OCI-LY1 (cell line): ENCODE measurements around the gene CHN1.

Source experiments
- H2AFZ ChIP-seq: fragments of 200-600 bp; sonication (generic), shearing (Covaris generic); 2 replicates; pipeline ENCODE4 v1.6.0; 2014; ENCODE audit warnings: antibody characterized with exemption, mild to moderate bottlenecking, low read length
- H3F3A ChIP-seq: fragments of 200-600 bp; sonication (generic), shearing (Covaris generic); 2 replicates; pipeline ENCODE4 v1.6.0; 2014; ENCODE audit warnings: mild to moderate bottlenecking, antibody characterized with exemption, low read length, moderate library complexity; ENCODE audit not compliant: insufficient read depth
- H3K27ac ChIP-seq: fragments of 200-600 bp; sonication (generic); 2 replicates; pipeline ENCODE4 v1.5.1; 2014; ENCODE audit warnings: low read length, mixed run types, mild to moderate bottlenecking, low read depth; ENCODE audit not compliant: poor library complexity, severe bottlenecking
- H3K27me3 ChIP-seq: fragments of 200-600 bp; sonication (generic); 2 replicates; pipeline ENCODE4 v1.6.0; 2014; ENCODE audit warnings: antibody characterized with exemption, mild to moderate bottlenecking, low read length, moderate library complexity; ENCODE audit not compliant: insufficient read depth
- H3K36me3 ChIP-seq: fragments of 200-600 bp; sonication (generic); 2 replicates; pipeline ENCODE4 v1.6.1; 2014; ENCODE audit warnings: mild to moderate bottlenecking, antibody characterized with exemption, low read length, moderate library complexity, mixed read lengths; ENCODE audit not compliant: insufficient read depth
- H3K4me1 ChIP-seq: fragments of 200-600 bp; sonication (generic); 2 replicates; pipeline ENCODE4 v1.5.1; 2014; ENCODE audit warnings: mild to moderate bottlenecking, low read length, moderate library complexity; ENCODE audit not compliant: insufficient read depth, severe bottlenecking
- H3K4me2 ChIP-seq: fragments of 200-600 bp; sonication (generic), shearing (Covaris generic); 2 replicates; pipeline ENCODE4 v1.6.1; 2014; ENCODE audit warnings: low read length
- H3K4me3 ChIP-seq: fragments of 200-600 bp; sonication (generic); 2 replicates; pipeline ENCODE4 v1.5.1; 2014; ENCODE audit warnings: low read length, low read depth, mild to moderate bottlenecking, mixed read lengths; ENCODE audit not compliant: poor library complexity, severe bottlenecking
- H3K79me2 ChIP-seq: fragments of 200-600 bp; shearing (Covaris generic); 2 replicates; pipeline ENCODE4 v1.6.1; 2016; ENCODE audit warnings: mixed run types, low read length, mixed read lengths; ENCODE audit not compliant: insufficient read depth
- H3K9ac ChIP-seq: fragments of 200-600 bp; sonication (generic), shearing (Covaris generic); 2 replicates; pipeline ENCODE4 v1.6.1; 2014; ENCODE audit warnings: mild to moderate bottlenecking, low read length, mixed read lengths
- H3K9me2 ChIP-seq: fragments of 200-600 bp; sonication (generic), shearing (Covaris generic); 2 replicates; pipeline ENCODE4 v1.6.1; 2014; ENCODE audit warnings: low read depth, mild to moderate bottlenecking, low read length, mixed read lengths
- H3K9me3 ChIP-seq: fragments of 200-600 bp; shearing (Covaris generic); 2 replicates; pipeline ENCODE4 v1.6.1; 2014; ENCODE audit warnings: low read length, mixed read lengths
- H4K20me1 ChIP-seq: fragments of 200-600 bp; sonication (generic), shearing (Covaris generic); 2 replicates; pipeline ENCODE4 v1.6.0; 2016; ENCODE audit warnings: mild to moderate bottlenecking, low read length; ENCODE audit not compliant: insufficient read depth
- EZH2 ChIP-seq: fragments of 200-600 bp; sonication (generic), shearing (Covaris generic); IDR thresholded peaks from 2 replicates; pipeline ENCODE4 v1.8.0; 2017; ENCODE audit warnings: borderline replicate concordance, mixed run types, mild to moderate bottlenecking, antibody characterized with exemption, low read length, moderate library complexity, mixed read lengths
- TF ChIP-seq, protein P1 (sequence below): fragments of 200-600 bp; sonication (generic), shearing (Covaris generic); IDR thresholded peaks from 2 replicates; pipeline ENCODE4 v1.5.1; 2017; ENCODE audit warnings: mild to moderate bottlenecking, antibody characterized with exemption, low read length, moderate library complexity, mixed read lengths

Gene CHN1

DNA sequence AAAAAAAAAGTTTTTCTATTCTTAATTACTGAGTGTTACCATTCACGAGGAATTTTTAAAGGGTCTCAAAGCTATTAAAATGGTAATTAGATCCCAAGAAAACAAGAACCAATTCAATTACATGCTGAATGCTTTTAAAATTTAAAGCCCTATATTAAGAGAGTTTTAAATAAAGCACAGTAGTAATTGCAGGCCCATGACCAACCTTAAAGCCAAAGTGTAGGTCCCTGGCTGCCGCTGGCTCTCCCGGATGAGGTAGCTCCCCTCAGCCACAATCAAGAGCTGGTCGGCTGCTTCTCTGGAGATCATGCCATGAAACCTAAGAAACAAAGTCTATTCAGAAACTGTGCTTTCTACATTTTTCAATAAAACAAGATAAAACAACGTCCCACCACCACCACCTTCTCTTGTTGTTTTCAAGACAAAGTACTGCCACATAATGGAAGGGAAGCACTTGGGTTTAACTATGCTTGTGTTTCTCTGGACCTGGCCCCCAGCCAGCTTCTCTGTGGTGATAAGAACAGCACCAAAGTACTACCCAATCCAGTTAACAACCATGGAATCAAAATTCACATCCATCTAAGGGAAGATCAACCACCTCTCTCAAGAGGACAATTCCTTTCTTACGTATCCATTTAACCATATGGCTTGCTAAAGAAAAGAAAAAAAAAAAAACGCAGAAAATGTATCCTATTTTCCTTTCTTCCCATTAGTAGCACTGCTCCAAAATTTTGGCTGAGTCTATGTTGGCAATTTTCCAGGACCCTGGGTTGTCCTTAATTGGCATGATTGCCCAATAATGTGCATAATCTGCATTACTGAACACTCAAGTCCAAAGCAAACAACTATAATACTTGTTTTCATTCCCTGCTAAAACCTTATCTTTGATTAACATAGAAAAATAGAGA lies 90.1 kb downstream of the CHN1 start:
- H3K9me2 ChIP-seq: no peaks in the 10 kb centered on the region
- no peaks in the 10 kb centered on the region for H3F3A ChIP-seq
- no peak overlapping the region for H3K9ac ChIP-seq
- no peak overlapping the region for H3K27ac ChIP-seq
- no peak overlapping the region for H2AFZ ChIP-seq
- H3K4me2 ChIP-seq: no peak overlapping the region
- no peaks in the 10 kb centered on the region for H3K4me1 ChIP-seq
- no peak for TF ChIP-seq EZH2
- TF ChIP-seq, protein P1, sequence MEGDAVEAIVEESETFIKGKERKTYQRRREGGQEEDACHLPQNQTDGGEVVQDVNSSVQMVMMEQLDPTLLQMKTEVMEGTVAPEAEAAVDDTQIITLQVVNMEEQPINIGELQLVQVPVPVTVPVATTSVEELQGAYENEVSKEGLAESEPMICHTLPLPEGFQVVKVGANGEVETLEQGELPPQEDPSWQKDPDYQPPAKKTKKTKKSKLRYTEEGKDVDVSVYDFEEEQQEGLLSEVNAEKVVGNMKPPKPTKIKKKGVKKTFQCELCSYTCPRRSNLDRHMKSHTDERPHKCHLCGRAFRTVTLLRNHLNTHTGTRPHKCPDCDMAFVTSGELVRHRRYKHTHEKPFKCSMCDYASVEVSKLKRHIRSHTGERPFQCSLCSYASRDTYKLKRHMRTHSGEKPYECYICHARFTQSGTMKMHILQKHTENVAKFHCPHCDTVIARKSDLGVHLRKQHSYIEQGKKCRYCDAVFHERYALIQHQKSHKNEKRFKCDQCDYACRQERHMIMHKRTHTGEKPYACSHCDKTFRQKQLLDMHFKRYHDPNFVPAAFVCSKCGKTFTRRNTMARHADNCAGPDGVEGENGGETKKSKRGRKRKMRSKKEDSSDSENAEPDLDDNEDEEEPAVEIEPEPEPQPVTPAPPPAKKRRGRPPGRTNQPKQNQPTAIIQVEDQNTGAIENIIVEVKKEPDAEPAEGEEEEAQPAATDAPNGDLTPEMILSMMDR: no peak
- no peak overlapping the region for H3K4me3 ChIP-seq
- H3K27me3 ChIP-seq: no peaks in the 10 kb centered on the region
- no peaks in the 10 kb centered on the region for H3K36me3 ChIP-seq
- no peaks in the 10 kb centered on the region for H3K79me2 ChIP-seq
- no peaks in the 10 kb centered on the region for H3K9me3 ChIP-seq
- H4K20me1 ChIP-seq: no peaks in the 10 kb centered on the region

DNA sequence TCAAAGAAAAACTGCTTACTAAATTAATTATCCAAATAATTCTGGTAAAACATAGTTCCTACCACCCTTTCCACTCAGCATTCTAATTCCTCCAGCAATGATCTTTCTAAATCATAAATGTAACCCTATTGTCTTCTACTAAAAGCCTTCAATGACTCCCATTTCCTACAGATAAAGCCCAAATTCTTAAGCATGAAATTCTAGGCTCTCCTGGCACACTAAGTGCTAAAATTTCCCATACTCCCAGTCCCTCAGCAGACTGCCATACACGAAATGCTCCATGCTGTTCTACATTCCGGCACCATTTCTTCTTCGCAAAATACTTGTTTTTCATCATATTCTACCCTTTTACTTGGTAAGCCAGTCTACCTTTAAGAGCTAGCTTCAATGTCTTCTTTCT lies 96.9 kb downstream of the CHN1 start:
- H2AFZ ChIP-seq: no peak overlapping the region
- no peaks in the 10 kb centered on the region for H3K79me2 ChIP-seq
- no peaks in the 10 kb centered on the region for H3F3A ChIP-seq
- no peaks in the 10 kb centered on the region for H3K27me3 ChIP-seq
- H3K9me3 ChIP-seq: no peaks in the 10 kb centered on the region
- no peaks in the 10 kb centered on the region for H3K4me1 ChIP-seq
- H3K4me2 ChIP-seq: no peak overlapping the region
- no peaks in the 10 kb centered on the region for H4K20me1 ChIP-seq
- no peaks in the 10 kb centered on the region for H3K9me2 ChIP-seq
- no peak overlapping the region for H3K27ac ChIP-seq
- TF ChIP-seq, protein P1: no peak
- TF ChIP-seq EZH2: no peak
- no peak overlapping the region for H3K4me3 ChIP-seq
- H3K36me3 ChIP-seq: no peaks in the 10 kb centered on the region
- no peak overlapping the region for H3K9ac ChIP-seq

DNA sequence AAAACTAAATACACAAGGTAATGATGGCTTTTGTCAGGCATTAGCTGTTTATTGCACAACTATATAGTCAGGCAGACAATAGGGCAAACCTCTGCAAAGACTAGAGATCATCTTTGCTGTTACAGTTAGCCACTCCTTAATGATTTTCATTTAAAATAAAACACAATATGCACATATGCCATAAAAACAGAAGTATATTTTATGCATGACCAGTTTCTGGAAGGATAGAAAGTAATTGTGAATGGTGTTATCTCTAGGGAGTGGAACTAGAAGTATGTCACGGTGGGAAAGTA lies 102.0 kb downstream of the CHN1 start:
- Histone ChIP-seq H3K4me3 (no peak overlapping the region), H3K9me3 (no peaks in the 10 kb centered on the region), H3K27ac (no peak overlapping the region), H3F3A (no peaks in the 10 kb centered on the region), H4K20me1 (no peaks in the 10 kb centered on the region), H3K36me3 (no peaks in the 10 kb centered on the region), H3K79me2 (no peaks in the 10 kb centered on the region), H3K4me2 (no peak overlapping the region), H3K27me3 (no peaks in the 10 kb centered on the region), H3K4me1 (no peaks in the 10 kb centered on the region), H3K9me2 (no peaks in the 10 kb centered on the region), H3K9ac (no peak overlapping the region), H2AFZ (no peak overlapping the region)
- TF ChIP-seq, protein P1: no peak
- no peak for TF ChIP-seq EZH2
